Chondrocyte (in vitro differentiated cells): Measurements from ENCODE around the gene PLAC1. TPM values are rescaled to one million over a fixed set of nuclear protein-coding genes. Genes with fewer than 3 reads are reported as not detected.

ENCODE experiments used
- DNase-seq: peaks from one replicate; pipeline ENCODE4 v3.0.0; 2021; ENCODE audit warnings: mixed read lengths, low spot score
- H3K27ac Mint-ChIP-seq: one replicate; pipeline ENCODE4 v1.8.0; 2021; ENCODE audit warnings: mild to moderate bottlenecking, moderate library complexity, mixed read lengths; ENCODE audit not compliant: unreplicated experiment
- H3K27me3 Mint-ChIP-seq: 2 replicates; pipeline ENCODE4 v1.8.0; 2021; ENCODE audit warnings: low read depth, mixed read lengths
- H3K36me3 Mint-ChIP-seq: 2 replicates; pipeline ENCODE4 v1.8.0; 2021; ENCODE audit warnings: low read depth, mixed read lengths
- H3K4me1 Mint-ChIP-seq: 2 replicates; pipeline ENCODE4 v1.8.0; 2021; ENCODE audit warnings: low read depth, mild to moderate bottlenecking, mixed read lengths
- H3K4me3 Mint-ChIP-seq: one replicate; pipeline ENCODE4 v1.8.0; 2021; ENCODE audit warnings: mild to moderate bottlenecking, moderate library complexity, mixed read lengths; ENCODE audit not compliant: unreplicated experiment
- H3K9me3 Mint-ChIP-seq: 2 replicates; pipeline ENCODE4 v1.8.0; 2021; ENCODE audit warnings: low read depth, mixed read lengths
- total RNA-seq: library from RNA; stranded (reverse); gene quantifications from 3 replicates; pipeline ENCODE4 v1.2.1, GENCODE V29; 2021
- TF ChIP-seq, protein P1 (sequence below): fragments of 200-600 bp; sonication (generic); IDR thresholded peaks from 2 replicates; pipeline ENCODE4 v1.5.0; 2021; ENCODE audit warnings: antibody characterized with exemption, mild to moderate bottlenecking, moderate library complexity

PLAC1 gene
- total RNA-seq, 1 donor from 2014 or later: not detected

DNA sequence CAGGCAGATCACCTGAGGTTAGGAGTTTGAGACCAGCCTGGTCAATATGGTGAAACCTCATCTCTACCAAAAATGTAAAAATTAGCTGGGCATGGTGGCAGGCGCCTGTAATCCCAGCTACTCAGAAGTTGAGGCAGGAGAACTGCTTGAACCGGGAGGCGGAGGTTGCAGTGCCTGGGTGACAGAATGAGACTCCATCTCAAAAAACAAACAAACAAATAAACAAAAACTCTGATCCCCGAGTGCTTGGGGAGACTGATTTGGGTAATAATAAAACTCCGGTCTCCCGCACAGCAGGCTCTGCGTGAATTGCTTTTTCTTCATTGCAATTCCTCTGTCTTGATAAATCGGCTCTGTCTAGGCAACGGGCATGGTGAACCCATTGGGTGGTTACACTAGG lies 124.9 kb downstream of the PLAC1 start:
- peaks cover 1% of the 10 kb centered on the region for H3K36me3 Mint-ChIP-seq
- peak overlapping the region; percentile 22 for H3K4me3 Mint-ChIP-seq
- H3K4me1 Mint-ChIP-seq: peaks cover 10% of the 10 kb centered on the region
- no peak overlapping the region for H3K27ac Mint-ChIP-seq
- H3K9me3 Mint-ChIP-seq: peaks cover 2% of the 10 kb centered on the region
- no peak for DNase-seq
- TF ChIP-seq, protein P1, sequence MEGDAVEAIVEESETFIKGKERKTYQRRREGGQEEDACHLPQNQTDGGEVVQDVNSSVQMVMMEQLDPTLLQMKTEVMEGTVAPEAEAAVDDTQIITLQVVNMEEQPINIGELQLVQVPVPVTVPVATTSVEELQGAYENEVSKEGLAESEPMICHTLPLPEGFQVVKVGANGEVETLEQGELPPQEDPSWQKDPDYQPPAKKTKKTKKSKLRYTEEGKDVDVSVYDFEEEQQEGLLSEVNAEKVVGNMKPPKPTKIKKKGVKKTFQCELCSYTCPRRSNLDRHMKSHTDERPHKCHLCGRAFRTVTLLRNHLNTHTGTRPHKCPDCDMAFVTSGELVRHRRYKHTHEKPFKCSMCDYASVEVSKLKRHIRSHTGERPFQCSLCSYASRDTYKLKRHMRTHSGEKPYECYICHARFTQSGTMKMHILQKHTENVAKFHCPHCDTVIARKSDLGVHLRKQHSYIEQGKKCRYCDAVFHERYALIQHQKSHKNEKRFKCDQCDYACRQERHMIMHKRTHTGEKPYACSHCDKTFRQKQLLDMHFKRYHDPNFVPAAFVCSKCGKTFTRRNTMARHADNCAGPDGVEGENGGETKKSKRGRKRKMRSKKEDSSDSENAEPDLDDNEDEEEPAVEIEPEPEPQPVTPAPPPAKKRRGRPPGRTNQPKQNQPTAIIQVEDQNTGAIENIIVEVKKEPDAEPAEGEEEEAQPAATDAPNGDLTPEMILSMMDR: no peak
- no peaks in the 10 kb centered on the region for H3K27me3 Mint-ChIP-seq

DNA sequence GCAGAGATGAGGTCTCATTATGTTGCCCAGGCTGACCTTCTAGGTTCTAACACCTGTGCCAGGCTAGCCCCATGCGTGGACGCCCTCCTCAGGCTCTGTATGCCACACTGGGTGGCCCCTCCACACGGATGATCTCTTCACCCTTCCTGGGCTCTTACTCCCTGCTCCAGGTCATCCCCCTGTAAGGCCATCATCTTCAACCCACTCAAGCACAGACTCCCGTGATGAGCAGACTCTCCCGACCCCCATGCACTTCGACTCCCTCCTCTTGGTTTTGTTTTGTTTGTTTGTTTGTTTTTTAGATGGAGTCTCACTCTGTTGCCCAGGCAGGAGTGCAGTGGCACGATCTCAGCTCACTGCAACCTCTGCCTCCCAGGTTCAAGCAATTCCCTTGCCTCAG lies 127.4 kb downstream of the PLAC1 start:
- no peak overlapping the region for H3K4me3 Mint-ChIP-seq
- no peaks in the 10 kb centered on the region for H3K27me3 Mint-ChIP-seq
- DNase-seq: no peak
- no peak overlapping the region for H3K27ac Mint-ChIP-seq
- TF ChIP-seq, protein P1: no peak
- peaks cover 2% of the 10 kb centered on the region for H3K9me3 Mint-ChIP-seq
- peaks cover 1% of the 10 kb centered on the region for H3K36me3 Mint-ChIP-seq
- no peaks in the 10 kb centered on the region for H3K4me1 Mint-ChIP-seq

DNA sequence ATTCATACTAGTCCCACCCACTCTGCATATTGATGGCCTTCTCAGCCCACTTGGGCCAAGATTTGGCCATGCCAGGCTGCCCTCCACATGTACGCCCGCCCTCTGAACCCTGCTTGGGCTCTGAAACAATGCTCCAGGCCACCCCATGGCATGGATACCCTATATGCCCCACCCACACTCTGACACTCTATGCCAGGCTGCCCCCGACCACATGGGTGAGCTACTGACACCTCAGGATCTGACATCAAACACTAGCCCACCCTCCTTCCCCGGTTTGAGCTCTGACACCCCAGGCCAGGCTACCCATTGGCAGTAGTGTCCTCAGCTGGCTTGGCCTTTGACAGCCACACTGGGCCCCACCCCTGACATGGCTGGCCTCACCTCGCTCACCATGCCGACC lies 128.8 kb downstream of the PLAC1 start:
- no peaks in the 10 kb centered on the region for H3K9me3 Mint-ChIP-seq
- H3K27me3 Mint-ChIP-seq: no peaks in the 10 kb centered on the region
- no peak overlapping the region for H3K27ac Mint-ChIP-seq

DNA sequence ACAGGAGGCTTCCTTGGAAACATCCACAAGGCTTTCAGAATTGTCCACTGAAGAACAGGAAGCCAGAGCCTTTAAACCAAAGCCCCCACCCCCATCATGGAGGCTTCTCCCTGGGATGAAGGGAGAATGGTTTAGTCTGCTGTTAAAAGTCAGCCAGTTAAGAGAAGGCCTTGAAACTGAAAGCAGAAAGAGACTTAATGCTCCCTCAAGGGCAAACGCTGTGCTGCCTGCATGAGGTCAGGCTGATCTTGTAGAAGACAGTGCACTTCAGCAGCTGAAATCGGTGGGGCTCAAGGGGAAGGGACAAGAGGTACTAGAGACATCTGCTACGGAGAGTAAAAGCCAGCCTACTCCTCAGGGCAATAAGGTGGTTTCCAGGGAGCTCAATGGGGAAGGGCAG lies 129.3 kb downstream of the PLAC1 start:
- DNase-seq: no peak
- Mint-ChIP-seq H3K9me3 (no peaks in the 10 kb centered on the region), H3K4me3 (no peak overlapping the region), H3K4me1 (peaks cover 8% of the 10 kb centered on the region), H3K27ac (no peak overlapping the region), H3K27me3 (no peaks in the 10 kb centered on the region), H3K36me3 (peaks cover 1% of the 10 kb centered on the region)
- TF ChIP-seq, protein P1: no peak

More for the DNA sequence above, 128.8 kb downstream of the PLAC1 start:
- TF ChIP-seq, protein P1: no peak
- Mint-ChIP-seq H3K36me3 (peaks cover 1% of the 10 kb centered on the region), H3K4me3 (no peak overlapping the region), H3K4me1 (peaks cover 5% of the 10 kb centered on the region)
- DNase-seq: no peak

DNA sequence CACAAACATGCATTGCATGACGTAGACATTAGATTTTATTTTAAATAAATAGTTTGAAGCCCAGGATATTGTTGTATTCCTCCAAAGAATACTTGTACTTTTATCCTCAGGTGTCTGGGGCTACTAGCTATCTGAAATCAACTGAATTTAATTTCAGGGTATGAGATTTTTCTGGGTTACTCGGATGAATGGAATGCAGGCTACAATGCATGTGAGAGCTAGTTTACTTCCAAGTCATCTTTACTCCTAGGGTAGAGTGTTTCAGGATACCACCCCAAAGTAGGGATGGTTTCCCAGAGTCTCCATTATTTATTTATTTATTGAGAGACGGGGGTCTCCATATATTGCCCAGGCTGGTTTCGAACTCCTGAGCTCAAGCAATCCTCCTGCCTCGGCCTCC lies 131.9 kb downstream of the PLAC1 start:
- H3K36me3 Mint-ChIP-seq: peaks cover 1% of the 10 kb centered on the region
- DNase-seq: no peak
- TF ChIP-seq, protein P1: no peak
- H3K27ac Mint-ChIP-seq: no peak overlapping the region
- no peak overlapping the region for H3K4me3 Mint-ChIP-seq
- H3K9me3 Mint-ChIP-seq: no peaks in the 10 kb centered on the region
- peaks cover 8% of the 10 kb centered on the region for H3K4me1 Mint-ChIP-seq
- H3K27me3 Mint-ChIP-seq: no peaks in the 10 kb centered on the region
